Esophagus mucosa (tissue), 1 donor: Measurements from ENCODE around the gene DDX56. TPM values are rescaled to one million over a fixed set of nuclear protein-coding genes. Genes with fewer than 3 reads are reported as not detected.

Experiments
- ATAC-seq: fragments of 200-7000 bp; cut with Tn5 transposase; one replicate; pipeline ENCODE4 v1.9.1; 2020
- total RNA-seq: library from RNA; stranded (reverse); gene quantifications from one replicate; pipeline ENCODE4 v1.2.4, GENCODE V29; 2023
- donor health status: DM: yes; HTN: yes; CAD: no.

DDX56 gene
- total RNA-seq, 1 donor from 2014 or later, result 51.8 TPM

GRCh38 chr7:44595934-44596635 lies 22.4 kb upstream of the DDX56 start:
- ATAC-seq, result no peak

- ATAC-seq, result no peak
These were observed 17.2 kb upstream of the DDX56 start for GRCh38 chr7:44590910-44591309.

- peak; percentile 70 for ATAC-seq
These were observed 14.4 kb upstream of the DDX56 start for GRCh38 chr7:44587843-44588711.

- no peak for ATAC-seq
These were observed 9.6 kb upstream of the DDX56 start for GRCh38 chr7:44583146-44583865.

- ATAC-seq, result peak; percentile 99
These were observed 8.3 kb upstream of the DDX56 start, which contains the start of gene TMED4 for GRCh38 chr7:44581879-44582603. Gene TMED4 (minus strand): TSS chr7:44582231. CDS start chr7:44582206, 25 bp downstream.

- peak; percentile 51 for ATAC-seq
These were observed 7.5 kb upstream of the DDX56 start for GRCh38 chr7:44580945-44581878.

- no peak for ATAC-seq
These were observed 2.5 kb upstream of the DDX56 start for GRCh38 chr7:44576228-44576627.

- ATAC-seq, result no peak
These were observed 1.3 kb upstream of the DDX56 start for GRCh38 chr7:44575054-44575453.

GRCh38 chr7:44574287-44574872 lies 672 bp upstream of the DDX56 start:
- no peak for ATAC-seq

GRCh38 chr7:44572771-44573170 lies 937 bp downstream of the DDX56 start:
- ATAC-seq, result no peak

GRCh38 chr7:44569959-44570358 lies 3.7 kb downstream of the DDX56 start:
- ATAC-seq, result no peak

- no peak for ATAC-seq
These were observed 4.7 kb downstream of the DDX56 start for GRCh38 chr7:44568771-44569560.

- no peak for ATAC-seq
These were observed 5.8 kb downstream of the DDX56 start for GRCh38 chr7:44567884-44568283.

- no peak for ATAC-seq
These were observed 7.0 kb downstream of the DDX56 start for GRCh38 chr7:44566680-44567079.

- ATAC-seq, result no peak
These were observed 7.7 kb downstream of the DDX56 start for GRCh38 chr7:44565795-44566559.

- ATAC-seq, result peak; percentile 81
These were observed 8.5 kb downstream of the DDX56 start for GRCh38 chr7:44565097-44565794.

- no peak for ATAC-seq
These were observed 9.1 kb downstream of the DDX56 start for GRCh38 chr7:44564606-44565005.

- no peak for ATAC-seq
These were observed 10.5 kb downstream of the DDX56 start for GRCh38 chr7:44563171-44563679.
